Activated CD4-positive, alpha-beta T cell treated with anti-CD3 and anti-CD28 coated beads, Interleukin-2, amount 50 U/mL, for 48 hours (primary cell): Measurements from ENCODE around the gene PCSK5.

Experiments
- DNase-seq, 2 experiments: peaks; one replicate each; pipeline ENCODE4 v3.0.0-alpha.2; 2020

PCSK5 gene

GRCh38 chr9:76155361-76155760 is 264.9 kb downstream of the PCSK5 start:
- no peak for DNase-seq

- no peak for DNase-seq
Observed at GRCh38 chr9:76158713-76159112, 268.2 kb downstream of the PCSK5 start.

- DNase-seq = no peak
Observed at GRCh38 chr9:76159293-76159926, 268.9 kb downstream of the PCSK5 start.

GRCh38 chr9:76161106-76161505 is 270.6 kb downstream of the PCSK5 start:
- no peak for DNase-seq

- DNase-seq = no peak
Observed at GRCh38 chr9:76161541-76161940, 271.1 kb downstream of the PCSK5 start.

GRCh38 chr9:76162086-76162730 is 271.7 kb downstream of the PCSK5 start:
- DNase-seq = no peak

GRCh38 chr9:76162751-76163500 is 272.5 kb downstream of the PCSK5 start:
- DNase-seq = no peak

- DNase-seq = no peak
Observed at GRCh38 chr9:76166526-76166925, 276.1 kb downstream of the PCSK5 start.

- DNase-seq = no peak
Observed at GRCh38 chr9:76176171-76176570, 285.7 kb downstream of the PCSK5 start.

- DNase-seq = no peak
Observed at GRCh38 chr9:76177931-76178330, 287.5 kb downstream of the PCSK5 start.

- DNase-seq = no peak
Observed at GRCh38 chr9:76180541-76180940, 290.1 kb downstream of the PCSK5 start.

- no peak for DNase-seq
Observed at GRCh38 chr9:76181020-76181641, 290.7 kb downstream of the PCSK5 start.

GRCh38 chr9:76181781-76182180 is 291.3 kb downstream of the PCSK5 start:
- no peak for DNase-seq

- DNase-seq = no peak
Observed at GRCh38 chr9:76185432-76185831, 295.0 kb downstream of the PCSK5 start.

GRCh38 chr9:76188286-76188685 is 297.8 kb downstream of the PCSK5 start:
- no peak for DNase-seq

- DNase-seq = no peak
Observed at GRCh38 chr9:76188905-76189304, 298.4 kb downstream of the PCSK5 start.

- DNase-seq = no peak
Observed at GRCh38 chr9:76191493-76191892, 301.0 kb downstream of the PCSK5 start.

- no peak for DNase-seq
Observed at GRCh38 chr9:76192013-76192412, 301.5 kb downstream of the PCSK5 start.

GRCh38 chr9:76194896-76195295 is 304.4 kb downstream of the PCSK5 start:
- no peak for DNase-seq

GRCh38 chr9:76198336-76198735 is 307.9 kb downstream of the PCSK5 start:
- no peak for DNase-seq

- DNase-seq = no peak
Observed at GRCh38 chr9:76200315-76200714, 309.8 kb downstream of the PCSK5 start.

GRCh38 chr9:76200745-76201144 is 310.3 kb downstream of the PCSK5 start:
- DNase-seq = no peak

GRCh38 chr9:76203373-76203772 is 312.9 kb downstream of the PCSK5 start:
- DNase-seq = no peak

GRCh38 chr9:76206821-76207220 is 316.3 kb downstream of the PCSK5 start:
- DNase-seq = no peak
